Measurements from ENCODE around the gene EXTL1. TPM values are rescaled to one million over a fixed set of nuclear protein-coding genes. Genes with fewer than 3 reads are reported as not detected.
A peak's percentile ranks its signal among the peaks of the same experiment; 100 is the strongest.

EXTL1 gene
- total RNA-seq, 1 experiment from 2014 or later: 0.26 TPM

GRCh38 chr1:26077524-26077923 is 55.9 kb downstream of the EXTL1 start:
- Histone ChIP-seq H3K4me1 (ENCODE audit: insufficient read depth, low read length) (peaks cover 19% of the 10 kb centered on the region), H3K27ac (ENCODE audit: low read length) (no peak overlapping the region)
- CTCF ChIA-PET: no interaction called here

GRCh38 chr1:26078286-26079177 is 57.0 kb downstream of the EXTL1 start:
- H3K9me3 ChIP-seq (ENCODE audit: low read length): no peaks in the 10 kb centered on the region
- no peak overlapping the region for H3K27ac ChIP-seq (ENCODE audit: low read length)
- H4K20me1 ChIP-seq (ENCODE audit: low read length): no peaks in the 10 kb centered on the region
- intact Hi-C loops (cut with micrococcal nuclease): no loop called here
- H3K27me3 ChIP-seq (ENCODE audit: low read length): no peaks in the 10 kb centered on the region
- peak overlapping the region; percentile 47; the same call in 1 of the 2 replicates for H3K4me2 ChIP-seq (ENCODE audit: low read length)
- H3K9ac ChIP-seq (ENCODE audit: low read length): no peak overlapping the region
- H3K4me1 ChIP-seq (ENCODE audit: insufficient read depth, low read length): peaks cover 26% of the 10 kb centered on the region
- CTCF ChIA-PET: interaction anchor here (0.6 kb wide), 2 partner anchors 73 to 91 kb away, joined by 4 to 5 read pairs; partner anchors contain the start of gene ZNF593
- no peaks in the 10 kb centered on the region for H3F3A ChIP-seq (ENCODE audit: low read length, unreplicated experiment)
- BruUV-seq (replicated peaks): no TSS peak
- no peaks in the 10 kb centered on the region for H3K9me2 ChIP-seq (replicated peaks; ENCODE audit: low read length)
- no peaks in the 10 kb centered on the region for H3K36me3 ChIP-seq (ENCODE audit: low read depth, low read length)
- no peaks in the 10 kb centered on the region for H3K79me2 ChIP-seq (ENCODE audit: low read length)
- no peak overlapping the region; the same call in 1 of the 2 replicates for H2AFZ ChIP-seq (ENCODE audit: low read length)
- no peak for TF ChIP-seq EZH2phosphoT487 (IDR thresholded peaks at IDR 0.05; ENCODE audit: borderline replicate concordance, low read length)
- TF ChIP-seq CTCF (conservative IDR thresholded peaks at IDR 0.05; ENCODE audit: low read depth, low read length): no peak
- no peak for TF ChIP-seq EZH2 (IDR thresholded peaks at IDR 0.05; ENCODE audit: low read length, unreplicated experiment)
- H3K4me3 ChIP-seq (ENCODE audit: low read length): no peak overlapping the region
- ATAC-seq (no peak), DNase-seq (peak; percentile 45)
- POLR2A ChIA-PET (ENCODE audit: unreplicated experiment): interaction anchor here (0.7 kb wide), 1 partner anchor 25 kb away, joined by 14 read pairs; no protein-coding TSS in a partner anchor

More at GRCh38 chr1:26077524-26077923, 55.9 kb downstream of the EXTL1 start:
- Histone ChIP-seq H3K9ac (ENCODE audit: low read length) (no peak overlapping the region), H2AFZ (ENCODE audit: low read length) (no peak overlapping the region), H4K20me1 (ENCODE audit: low read length) (no peaks in the 10 kb centered on the region), H3K36me3 (ENCODE audit: low read depth, low read length) (no peaks in the 10 kb centered on the region), H3K9me2 (replicated peaks; ENCODE audit: low read length) (no peaks in the 10 kb centered on the region), H3K9me3 (ENCODE audit: low read length) (no peaks in the 10 kb centered on the region), H3K4me2 (ENCODE audit: low read length) (no peak overlapping the region), H3F3A (ENCODE audit: low read length, unreplicated experiment) (no peaks in the 10 kb centered on the region), H3K4me3 (ENCODE audit: low read length) (no peak overlapping the region), H3K79me2 (ENCODE audit: low read length) (no peaks in the 10 kb centered on the region), H3K27me3 (ENCODE audit: low read length) (no peaks in the 10 kb centered on the region)
- no peak for DNase-seq
- POLR2A ChIA-PET (ENCODE audit: unreplicated experiment): no interaction called here
- intact Hi-C loops (cut with micrococcal nuclease): no loop called here
- TF ChIP-seq CTCF (conservative IDR thresholded peaks at IDR 0.05; ENCODE audit: low read depth, low read length): no peak
- TF ChIP-seq EZH2 (IDR thresholded peaks at IDR 0.05; ENCODE audit: low read length, unreplicated experiment): no peak
- TF ChIP-seq EZH2phosphoT487 (IDR thresholded peaks at IDR 0.05; ENCODE audit: borderline replicate concordance, low read length): no peak
- no TSS peak for BruUV-seq (replicated peaks)
- ATAC-seq: no peak

- no peak overlapping the region for H3K9ac ChIP-seq (ENCODE audit: low read length)
- no peak overlapping the region for H3K4me2 ChIP-seq (ENCODE audit: low read length)
- H3K36me3 ChIP-seq (ENCODE audit: low read depth, low read length): no peaks in the 10 kb centered on the region
- no peak overlapping the region; the same call in 1 of the 2 replicates for H2AFZ ChIP-seq (ENCODE audit: low read length)
- no peak for TF ChIP-seq EZH2 (IDR thresholded peaks at IDR 0.05; ENCODE audit: low read length, unreplicated experiment)
- no peak for TF ChIP-seq EZH2phosphoT487 (IDR thresholded peaks at IDR 0.05; ENCODE audit: borderline replicate concordance, low read length)
- CTCF ChIA-PET: no interaction called here
- H3K4me1 ChIP-seq (ENCODE audit: insufficient read depth, low read length): peaks cover 29% of the 10 kb centered on the region
- ATAC-seq (no peak), DNase-seq (no peak)
- intact Hi-C loops (cut with micrococcal nuclease): no loop called here
- H3K27ac ChIP-seq (ENCODE audit: low read length): no peak overlapping the region
- no peaks in the 10 kb centered on the region for H3F3A ChIP-seq (ENCODE audit: low read length, unreplicated experiment)
- POLR2A ChIA-PET (ENCODE audit: unreplicated experiment): no interaction called here
- H3K9me2 ChIP-seq (replicated peaks; ENCODE audit: low read length): no peaks in the 10 kb centered on the region
- no peaks in the 10 kb centered on the region for H3K27me3 ChIP-seq (ENCODE audit: low read length)
- no peaks in the 10 kb centered on the region for H3K9me3 ChIP-seq (ENCODE audit: low read length)
- no TSS peak for BruUV-seq (replicated peaks)
- no peaks in the 10 kb centered on the region for H4K20me1 ChIP-seq (ENCODE audit: low read length)
- H3K4me3 ChIP-seq (ENCODE audit: low read length): no peak overlapping the region
- H3K79me2 ChIP-seq (ENCODE audit: low read length): no peaks in the 10 kb centered on the region
Measured at GRCh38 chr1:26079178-26079563, 57.6 kb downstream of the EXTL1 start.

All from PC-3 (cell line).